T-helper 2 cell treated with Interferon-gamma antibody and Interleukin-4, amounts not matched to agents 5 μg/mL and 100 μg/mL, for 36 hours (primary cell): ENCODE measurements around the gene RBM20.

Source experiments
- DNase-seq: peaks from one replicate; pipeline ENCODE4 v3.0.0; 2021; ENCODE audit warnings: low spot score
- H3K27ac Mint-ChIP-seq: one replicate; pipeline ENCODE4 v1.8.0; 2021; ENCODE audit warnings: mild to moderate bottlenecking, mixed read lengths
- H3K27me3 Mint-ChIP-seq: one replicate; pipeline ENCODE4 v1.8.0; 2021; ENCODE audit warnings: low read depth, mixed read lengths
- H3K36me3 Mint-ChIP-seq: one replicate; pipeline ENCODE4 v1.8.0; 2021; ENCODE audit warnings: low read depth, mixed read lengths
- H3K4me1 Mint-ChIP-seq: one replicate; pipeline ENCODE4 v1.8.0; 2021; ENCODE audit warnings: low read depth, mixed read lengths
- H3K4me3 Mint-ChIP-seq: one replicate; pipeline ENCODE4 v1.8.0; 2022; ENCODE audit warnings: mild to moderate bottlenecking, moderate library complexity, mixed read lengths
- H3K9me3 Mint-ChIP-seq: one replicate; pipeline ENCODE4 v1.8.0; 2021; ENCODE audit warnings: mixed read lengths

RBM20 gene

DNA sequence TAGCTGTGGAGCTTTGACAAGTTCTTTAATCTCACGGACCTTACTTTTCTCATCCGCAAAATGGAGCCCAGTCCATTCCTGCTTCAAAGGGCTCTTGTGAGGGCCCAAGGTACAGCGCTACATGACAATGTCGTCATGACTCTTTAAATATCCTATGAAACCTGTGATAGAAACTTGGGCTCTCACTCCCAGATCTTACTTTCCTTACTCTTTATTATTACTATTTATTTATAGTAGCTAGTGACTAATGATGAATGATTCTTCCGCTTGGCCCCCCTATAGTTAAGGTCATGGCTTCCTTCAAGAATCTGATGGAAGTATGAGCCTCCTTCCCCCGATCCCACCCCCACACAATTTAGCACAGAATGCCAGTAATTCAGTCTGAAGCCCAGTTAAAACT lies 41.9 kb downstream of the RBM20 start:
- peaks cover 36% of the 10 kb centered on the region for H3K27me3 Mint-ChIP-seq
- H3K27ac Mint-ChIP-seq: no peak overlapping the region
- H3K9me3 Mint-ChIP-seq: no peaks in the 10 kb centered on the region
- no peaks in the 10 kb centered on the region for H3K4me1 Mint-ChIP-seq
- H3K36me3 Mint-ChIP-seq: no peaks in the 10 kb centered on the region
- DNase-seq: no peak
- no peak overlapping the region for H3K4me3 Mint-ChIP-seq

DNA sequence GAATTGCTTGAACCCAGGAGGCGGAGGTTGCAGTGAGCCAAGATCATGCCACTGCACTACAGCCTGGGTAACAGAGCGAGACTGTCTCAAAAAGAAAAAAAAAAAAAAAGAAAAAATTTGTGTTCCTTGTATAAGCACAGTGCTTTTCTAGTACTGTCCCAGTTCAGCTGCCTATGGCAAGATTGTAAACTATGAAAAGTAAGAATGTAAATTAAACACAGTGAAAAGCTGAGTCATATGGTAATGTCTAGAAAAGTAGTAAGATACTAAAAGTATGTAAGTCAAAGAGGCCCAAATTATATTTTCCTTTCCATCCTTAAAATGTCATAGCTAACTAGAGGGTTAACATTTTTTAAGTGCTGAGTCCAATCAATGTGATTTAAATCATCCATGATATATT lies 42.8 kb downstream of the RBM20 start:
- DNase-seq: no peak
- H3K36me3 Mint-ChIP-seq: no peaks in the 10 kb centered on the region
- H3K9me3 Mint-ChIP-seq: no peaks in the 10 kb centered on the region
- H3K4me1 Mint-ChIP-seq: no peaks in the 10 kb centered on the region
- H3K4me3 Mint-ChIP-seq: no peak overlapping the region
- peaks cover 38% of the 10 kb centered on the region for H3K27me3 Mint-ChIP-seq
- no peak overlapping the region for H3K27ac Mint-ChIP-seq

GRCh38 chr10:110687400-110687799 lies 43.3 kb downstream of the RBM20 start:
- Mint-ChIP-seq H3K27ac (no peak overlapping the region), H3K36me3 (no peaks in the 10 kb centered on the region), H3K27me3 (peaks cover 38% of the 10 kb centered on the region), H3K9me3 (peaks cover 1% of the 10 kb centered on the region), H3K4me3 (no peak overlapping the region), H3K4me1 (no peaks in the 10 kb centered on the region)
- no peak for DNase-seq

- H3K27ac Mint-ChIP-seq: no peak overlapping the region
- no peaks in the 10 kb centered on the region for H3K36me3 Mint-ChIP-seq
- peaks cover 27% of the 10 kb centered on the region for H3K27me3 Mint-ChIP-seq
- no peaks in the 10 kb centered on the region for H3K4me1 Mint-ChIP-seq
- peaks cover 5% of the 10 kb centered on the region for H3K9me3 Mint-ChIP-seq
- DNase-seq: no peak
- H3K4me3 Mint-ChIP-seq: no peak overlapping the region
Measured at GRCh38 chr10:110691139-110691538, 47.0 kb downstream of the RBM20 start.

GRCh38 chr10:110694263-110694662 lies 50.1 kb downstream of the RBM20 start:
- Mint-ChIP-seq H3K4me1 (no peaks in the 10 kb centered on the region), H3K4me3 (no peak overlapping the region), H3K27ac (no peak overlapping the region), H3K9me3 (peaks cover 5% of the 10 kb centered on the region), H3K36me3 (no peaks in the 10 kb centered on the region), H3K27me3 (peaks cover 20% of the 10 kb centered on the region)
- no peak for DNase-seq

GRCh38 chr10:110694820-110695538 lies 50.8 kb downstream of the RBM20 start:
- no peak overlapping the region for H3K27ac Mint-ChIP-seq
- H3K9me3 Mint-ChIP-seq: peaks cover 5% of the 10 kb centered on the region
- H3K27me3 Mint-ChIP-seq: peaks cover 20% of the 10 kb centered on the region
- H3K36me3 Mint-ChIP-seq: no peaks in the 10 kb centered on the region
- no peak for DNase-seq
- H3K4me1 Mint-ChIP-seq: no peaks in the 10 kb centered on the region
- H3K4me3 Mint-ChIP-seq: no peak overlapping the region

- Mint-ChIP-seq H3K36me3 (no peaks in the 10 kb centered on the region), H3K9me3 (peaks cover 5% of the 10 kb centered on the region), H3K4me1 (no peaks in the 10 kb centered on the region), H3K4me3 (no peak overlapping the region), H3K27ac (no peak overlapping the region), H3K27me3 (peaks cover 17% of the 10 kb centered on the region)
- DNase-seq: no peak
Measured at GRCh38 chr10:110695539-110695886, 51.4 kb downstream of the RBM20 start.

- H3K36me3 Mint-ChIP-seq: no peaks in the 10 kb centered on the region
Measured at GRCh38 chr10:110696436-110696835, 52.3 kb downstream of the RBM20 start.

GRCh38 chr10:110698340-110698739 lies 54.2 kb downstream of the RBM20 start:
- Mint-ChIP-seq H3K27me3 (peaks cover under 1% of the 10 kb centered on the region), H3K9me3 (no peaks in the 10 kb centered on the region), H3K36me3 (no peaks in the 10 kb centered on the region), H3K4me1 (no peaks in the 10 kb centered on the region), H3K27ac (no peak overlapping the region), H3K4me3 (no peak overlapping the region)
- DNase-seq: no peak

More at GRCh38 chr10:110696436-110696835, 52.3 kb downstream of the RBM20 start:
- Mint-ChIP-seq H3K9me3 (peaks cover 5% of the 10 kb centered on the region), H3K27ac (no peak overlapping the region), H3K4me1 (no peaks in the 10 kb centered on the region), H3K4me3 (no peak overlapping the region), H3K27me3 (peaks cover 17% of the 10 kb centered on the region)
- DNase-seq: no peak

DNA sequence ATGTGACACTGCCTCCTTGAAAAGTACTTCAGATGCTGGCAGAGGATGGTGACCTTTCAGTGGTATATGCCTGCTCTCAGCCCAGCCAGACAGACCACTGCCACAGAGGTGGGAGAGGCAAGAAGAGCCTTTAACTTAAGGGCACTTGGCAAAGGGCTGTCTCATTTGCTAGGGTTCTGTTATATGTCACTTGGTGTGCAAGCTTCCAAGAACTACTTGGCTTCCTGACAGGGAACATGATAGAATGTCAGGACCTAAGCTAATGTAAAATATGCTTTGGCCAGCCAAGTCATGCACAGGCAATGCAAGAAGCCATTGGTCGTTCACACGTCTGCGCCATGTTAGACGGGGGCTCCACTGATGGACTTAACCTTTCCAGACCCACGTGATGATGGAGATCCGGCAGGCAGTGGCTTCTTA lies 54.7 kb downstream of the RBM20 start:
- Mint-ChIP-seq H3K4me3 (no peak overlapping the region), H3K27me3 (no peaks in the 10 kb centered on the region), H3K4me1 (no peaks in the 10 kb centered on the region), H3K27ac (no peak overlapping the region), H3K9me3 (no peaks in the 10 kb centered on the region), H3K36me3 (no peaks in the 10 kb centered on the region)
- DNase-seq: no peak

- DNase-seq: no peak
- Mint-ChIP-seq H3K27ac (no peak overlapping the region), H3K27me3 (no peaks in the 10 kb centered on the region), H3K9me3 (no peaks in the 10 kb centered on the region), H3K36me3 (no peaks in the 10 kb centered on the region), H3K4me1 (no peaks in the 10 kb centered on the region), H3K4me3 (no peak overlapping the region)
Measured at GRCh38 chr10:110699859-110700468, 55.8 kb downstream of the RBM20 start.

DNA sequence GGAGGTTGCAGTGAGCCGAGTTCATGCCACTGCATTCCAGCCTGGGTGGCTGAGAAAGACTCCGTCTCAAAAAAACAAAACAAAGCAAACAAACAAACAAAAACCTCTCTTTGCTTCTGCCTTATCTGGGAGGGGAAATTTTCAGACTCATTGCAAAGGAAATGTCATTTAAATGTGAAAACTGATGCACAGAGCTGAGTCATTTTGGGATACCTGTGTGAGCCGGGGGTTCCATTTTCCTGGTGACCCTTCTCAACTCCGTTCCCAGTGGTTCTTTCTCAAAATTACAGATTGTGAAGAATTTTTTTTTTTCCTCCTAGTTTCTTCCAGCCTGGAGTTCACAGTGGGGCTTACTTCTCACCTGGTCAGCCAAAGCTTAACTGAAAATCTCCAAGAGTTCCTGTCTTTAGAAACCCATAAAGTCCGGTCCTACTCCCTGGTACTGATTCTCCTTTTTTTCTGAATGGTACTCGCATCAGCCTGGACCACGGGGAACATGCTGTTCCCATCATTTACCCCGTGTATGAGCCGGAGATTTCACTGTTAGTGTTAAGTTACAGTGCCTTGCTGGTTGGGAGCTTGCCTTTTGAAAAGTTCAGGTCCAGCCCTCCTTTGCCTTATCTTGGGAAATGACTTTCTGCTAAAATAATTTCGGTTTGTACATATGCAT lies 56.9 kb downstream of the RBM20 start:
- Mint-ChIP-seq H3K27me3 (no peaks in the 10 kb centered on the region), H3K4me1 (no peaks in the 10 kb centered on the region), H3K36me3 (no peaks in the 10 kb centered on the region), H3K9me3 (no peaks in the 10 kb centered on the region), H3K4me3 (no peak overlapping the region), H3K27ac (no peak overlapping the region)
- no peak for DNase-seq

GRCh38 chr10:110701617-110701971 lies 57.5 kb downstream of the RBM20 start:
- no peak overlapping the region for H3K4me3 Mint-ChIP-seq
- H3K27ac Mint-ChIP-seq: no peak overlapping the region
- DNase-seq: no peak
- no peaks in the 10 kb centered on the region for H3K36me3 Mint-ChIP-seq
- peaks cover under 1% of the 10 kb centered on the region for H3K27me3 Mint-ChIP-seq
- H3K9me3 Mint-ChIP-seq: no peaks in the 10 kb centered on the region
- no peaks in the 10 kb centered on the region for H3K4me1 Mint-ChIP-seq

DNA sequence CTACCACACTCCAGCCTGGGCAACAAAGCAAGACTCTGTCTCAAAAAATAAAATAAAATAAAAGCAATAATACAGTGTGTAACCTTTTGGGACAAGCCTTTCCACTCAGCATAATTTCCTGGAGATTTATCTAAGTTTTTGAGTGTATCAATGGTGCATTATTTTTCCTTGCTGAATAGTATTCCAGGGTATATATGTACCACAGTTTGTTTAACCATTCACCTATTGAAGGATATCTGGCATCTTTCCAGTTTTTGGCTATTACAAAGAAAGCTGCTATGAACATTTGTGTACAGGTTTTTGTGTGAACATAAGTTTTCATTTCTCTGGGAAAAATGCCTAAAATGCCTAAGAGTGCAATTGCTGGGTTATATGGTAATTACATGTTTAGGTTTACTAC lies 59.9 kb downstream of the RBM20 start:
- no peaks in the 10 kb centered on the region for H3K9me3 Mint-ChIP-seq
- no peak for DNase-seq
- H3K4me3 Mint-ChIP-seq: no peak overlapping the region
- H3K27ac Mint-ChIP-seq: no peak overlapping the region
- no peaks in the 10 kb centered on the region for H3K36me3 Mint-ChIP-seq
- H3K4me1 Mint-ChIP-seq: no peaks in the 10 kb centered on the region
- peaks cover 15% of the 10 kb centered on the region for H3K27me3 Mint-ChIP-seq
